ENCODE measurements around the gene MEGF6.

The MEGF6 gene

GRCh38 chr1:3534803-3535637 lies 76.3 kb downstream of the MEGF6 start:
- DNase-seq, result no peak

- DNase-seq, result no peak
Measured at GRCh38 chr1:3533067-3534048, 78.0 kb downstream of the MEGF6 start.

GRCh38 chr1:3531928-3532327 lies 79.4 kb downstream of the MEGF6 start:
- no peak for DNase-seq

- DNase-seq, result peak; percentile 64
Measured at GRCh38 chr1:3530926-3531818, 80.1 kb downstream of the MEGF6 start.

GRCh38 chr1:3530086-3530925 lies 81.0 kb downstream of the MEGF6 start:
- DNase-seq, result no peak

- DNase-seq, result no peak
Measured at GRCh38 chr1:3529099-3529729, 82.1 kb downstream of the MEGF6 start.

GRCh38 chr1:3527774-3528173 lies 83.5 kb downstream of the MEGF6 start:
- no peak for DNase-seq

GRCh38 chr1:3525551-3526482 lies 85.5 kb downstream of the MEGF6 start:
- DNase-seq, result no peak

GRCh38 chr1:3524556-3525203 lies 86.6 kb downstream of the MEGF6 start:
- DNase-seq, result no peak

GRCh38 chr1:3523980-3524379 lies 87.3 kb downstream of the MEGF6 start:
- DNase-seq, result no peak

GRCh38 chr1:3522564-3523265 lies 88.6 kb downstream of the MEGF6 start:
- DNase-seq, result no peak

- DNase-seq, result no peak
Measured at GRCh38 chr1:3522112-3522511, 89.2 kb downstream of the MEGF6 start.

- no peak for DNase-seq
Measured at GRCh38 chr1:3521426-3521825, 89.9 kb downstream of the MEGF6 start.

- no peak for DNase-seq
Measured at GRCh38 chr1:3520419-3521378, 90.6 kb downstream of the MEGF6 start.

- DNase-seq, result no peak
Measured at GRCh38 chr1:3519301-3519885, 91.9 kb downstream of the MEGF6 start.

- DNase-seq, result no peak
Measured at GRCh38 chr1:3518756-3519155, 92.6 kb downstream of the MEGF6 start.

GRCh38 chr1:3518256-3518655 lies 93.1 kb downstream of the MEGF6 start:
- DNase-seq, result no peak

Measured in effector CD4-positive, alpha-beta T cell (primary cell).